Measurements from ENCODE around the gene SNX20. TPM values are rescaled to one million over a fixed set of nuclear protein-coding genes. Genes with fewer than 3 reads are reported as not detected.

SNX20 gene
- total RNA-seq, 6 experiments from 2014 or later: 0.31 to 1.9 (median 0.71) TPM

- 79% methylated on average over 4 of the region's 5 CpGs for WGBS (ENCODE audit: insufficient coverage, low coverage, low lambda C conversion rate, missing lambda C conversion rate)
- Histone ChIP-seq H3K9me3 (no peaks in the 10 kb centered on the region), H3K36me3 (no peaks in the 10 kb centered on the region), H3K27ac (no peak overlapping the region), H3K4me3 (no peak overlapping the region), H3K4me1 (peaks cover 0 to under 1% (median 0%) of the 10 kb centered on the region in 4 donors), H3K27me3 (no peaks in the 10 kb centered on the region)
- ATAC-seq: no peak
- no peak for DNase-seq
- intact Hi-C loops (cut with DNase I): no loop called here
- no peak for TF ChIP-seq POLR2A (IDR thresholded peaks at IDR 0.05)
- TF ChIP-seq, protein P1, sequence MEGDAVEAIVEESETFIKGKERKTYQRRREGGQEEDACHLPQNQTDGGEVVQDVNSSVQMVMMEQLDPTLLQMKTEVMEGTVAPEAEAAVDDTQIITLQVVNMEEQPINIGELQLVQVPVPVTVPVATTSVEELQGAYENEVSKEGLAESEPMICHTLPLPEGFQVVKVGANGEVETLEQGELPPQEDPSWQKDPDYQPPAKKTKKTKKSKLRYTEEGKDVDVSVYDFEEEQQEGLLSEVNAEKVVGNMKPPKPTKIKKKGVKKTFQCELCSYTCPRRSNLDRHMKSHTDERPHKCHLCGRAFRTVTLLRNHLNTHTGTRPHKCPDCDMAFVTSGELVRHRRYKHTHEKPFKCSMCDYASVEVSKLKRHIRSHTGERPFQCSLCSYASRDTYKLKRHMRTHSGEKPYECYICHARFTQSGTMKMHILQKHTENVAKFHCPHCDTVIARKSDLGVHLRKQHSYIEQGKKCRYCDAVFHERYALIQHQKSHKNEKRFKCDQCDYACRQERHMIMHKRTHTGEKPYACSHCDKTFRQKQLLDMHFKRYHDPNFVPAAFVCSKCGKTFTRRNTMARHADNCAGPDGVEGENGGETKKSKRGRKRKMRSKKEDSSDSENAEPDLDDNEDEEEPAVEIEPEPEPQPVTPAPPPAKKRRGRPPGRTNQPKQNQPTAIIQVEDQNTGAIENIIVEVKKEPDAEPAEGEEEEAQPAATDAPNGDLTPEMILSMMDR (IDR thresholded peaks at IDR 0.05): no peak
Measured at GRCh38 chr16:50659806-50660205, 21.3 kb downstream of the SNX20 start.

DNA sequence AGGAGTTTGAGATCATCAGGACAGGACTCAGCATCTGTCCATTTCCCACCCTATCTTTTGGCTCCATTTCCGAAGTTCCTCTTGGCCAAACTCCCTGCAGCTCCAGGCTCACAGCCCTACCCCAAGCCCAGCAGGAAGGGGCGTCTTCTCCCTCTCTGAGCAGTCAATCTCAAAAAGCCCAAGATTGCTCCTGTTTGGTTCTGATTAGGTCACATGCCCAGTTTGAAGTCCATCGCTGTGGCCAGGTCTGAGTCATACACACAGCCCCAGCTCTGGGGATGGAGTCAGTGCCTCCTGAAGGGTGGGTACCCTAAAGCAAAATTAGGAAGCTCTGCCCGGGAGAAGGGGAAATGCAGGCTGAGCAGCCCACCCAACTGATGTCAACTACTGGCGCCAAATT lies 23.9 kb downstream of the SNX20 start:
- TF ChIP-seq, protein P1 (IDR thresholded peaks at IDR 0.05): no peak
- TF ChIP-seq POLR2A (IDR thresholded peaks at IDR 0.05): no peak
- WGBS (ENCODE audit: insufficient coverage, low coverage, low lambda C conversion rate, missing lambda C conversion rate): 63% methylated on average over 3 of the region's 5 CpGs
- intact Hi-C loops (cut with DNase I): no loop called here
- Histone ChIP-seq H3K9me3 (no peaks in the 10 kb centered on the region), H3K36me3 (no peaks in the 10 kb centered on the region), H3K27me3 (no peaks in the 10 kb centered on the region), H3K4me3 (no peak overlapping the region), H3K27ac (no peak overlapping the region), H3K4me1 (no peaks in the 10 kb centered on the region)
- peak in 1 of 4 donors; percentile 46 for ATAC-seq
- DNase-seq: no peak

GRCh38 chr16:50655558-50656055 lies 25.5 kb downstream of the SNX20 start:
- no CpG with 5 or more reads among the region's 3 CpGs for WGBS (ENCODE audit: insufficient coverage, low coverage, low lambda C conversion rate, missing lambda C conversion rate)
- intact Hi-C loops (cut with DNase I): no loop called here
- H3K27ac ChIP-seq: no peak overlapping the region

DNA sequence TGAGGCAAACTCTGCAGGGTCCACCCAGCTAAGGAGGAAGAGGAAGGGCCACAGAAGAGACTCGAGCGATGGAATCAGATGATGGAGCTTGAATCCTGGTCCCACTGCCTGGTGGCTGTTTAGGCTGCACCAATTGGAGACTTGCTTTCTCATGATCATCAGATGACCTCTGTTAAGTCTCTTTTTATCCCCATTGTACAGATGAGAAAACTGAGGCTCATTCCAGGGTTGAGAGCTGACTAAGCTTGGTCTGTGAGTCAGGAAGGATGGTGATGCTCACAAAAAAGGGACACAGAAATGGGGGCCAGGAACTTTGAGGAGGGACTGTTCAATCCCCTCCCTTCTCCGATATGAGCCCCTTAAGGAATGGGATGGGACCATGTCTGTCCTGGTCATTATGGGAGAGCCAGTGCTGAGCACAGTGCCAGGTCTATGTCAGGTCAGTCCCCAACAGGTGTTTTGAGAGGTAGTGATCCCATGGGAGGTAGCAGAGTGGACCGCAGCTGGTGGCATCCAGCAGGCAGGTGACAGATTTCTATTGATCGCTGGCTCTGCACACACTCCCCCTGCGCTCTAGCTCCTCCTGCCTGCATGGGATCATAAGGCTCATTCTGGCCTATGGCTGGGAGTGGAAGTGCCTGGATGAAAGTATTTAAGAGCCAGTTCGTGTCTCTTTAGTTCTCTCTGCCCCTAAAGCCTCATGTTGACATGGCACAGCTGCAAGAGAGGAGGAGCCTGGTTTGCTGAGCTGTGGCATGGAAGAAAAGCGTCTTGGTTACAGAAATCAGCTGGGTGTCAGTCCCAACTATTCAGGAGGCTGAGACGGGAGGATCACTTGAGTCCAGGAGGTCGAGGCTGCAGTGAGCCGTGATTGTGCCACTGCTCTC lies 27.2 kb downstream of the SNX20 start:
- peak in 3 of 4 donors; percentile 34 to 76 (median 62) for ATAC-seq
- Histone ChIP-seq H3K27ac (no peak overlapping the region), H3K4me1 (no peaks in the 10 kb centered on the region), H3K4me3 (no peak overlapping the region), H3K36me3 (no peaks in the 10 kb centered on the region), H3K27me3 (no peaks in the 10 kb centered on the region), H3K9me3 (no peaks in the 10 kb centered on the region)
- DNase-seq: no peak
- intact Hi-C loops (cut with DNase I): no loop called here
- TF ChIP-seq, protein P1 (IDR thresholded peaks at IDR 0.05): peak in 1 of 4 donors; percentile 10
- no peak for TF ChIP-seq POLR2A (IDR thresholded peaks at IDR 0.05)
- WGBS (ENCODE audit: insufficient coverage, low coverage, low lambda C conversion rate, missing lambda C conversion rate): 49% methylated on average over 6 of the region's 11 CpGs

More at GRCh38 chr16:50655558-50656055, 25.5 kb downstream of the SNX20 start:
- Histone ChIP-seq H3K36me3 (no peaks in the 10 kb centered on the region), H3K4me1 (no peaks in the 10 kb centered on the region), H3K27me3 (no peaks in the 10 kb centered on the region), H3K9me3 (no peaks in the 10 kb centered on the region), H3K4me3 (no peak overlapping the region)
- TF ChIP-seq POLR2A (IDR thresholded peaks at IDR 0.05): no peak
- TF ChIP-seq, protein P1 (IDR thresholded peaks at IDR 0.05): no peak
- DNase-seq (no peak), ATAC-seq (no peak)
